NCI-H128 (cell line): ENCODE measurements around the gene LAMB4.

Experiments used
- DNase-seq: peaks from one replicate; lab custom pipeline; 2025; ENCODE audit not compliant: unreplicated experiment; lab: John Stamatoyannopoulos, UW

Gene LAMB4, protein sequence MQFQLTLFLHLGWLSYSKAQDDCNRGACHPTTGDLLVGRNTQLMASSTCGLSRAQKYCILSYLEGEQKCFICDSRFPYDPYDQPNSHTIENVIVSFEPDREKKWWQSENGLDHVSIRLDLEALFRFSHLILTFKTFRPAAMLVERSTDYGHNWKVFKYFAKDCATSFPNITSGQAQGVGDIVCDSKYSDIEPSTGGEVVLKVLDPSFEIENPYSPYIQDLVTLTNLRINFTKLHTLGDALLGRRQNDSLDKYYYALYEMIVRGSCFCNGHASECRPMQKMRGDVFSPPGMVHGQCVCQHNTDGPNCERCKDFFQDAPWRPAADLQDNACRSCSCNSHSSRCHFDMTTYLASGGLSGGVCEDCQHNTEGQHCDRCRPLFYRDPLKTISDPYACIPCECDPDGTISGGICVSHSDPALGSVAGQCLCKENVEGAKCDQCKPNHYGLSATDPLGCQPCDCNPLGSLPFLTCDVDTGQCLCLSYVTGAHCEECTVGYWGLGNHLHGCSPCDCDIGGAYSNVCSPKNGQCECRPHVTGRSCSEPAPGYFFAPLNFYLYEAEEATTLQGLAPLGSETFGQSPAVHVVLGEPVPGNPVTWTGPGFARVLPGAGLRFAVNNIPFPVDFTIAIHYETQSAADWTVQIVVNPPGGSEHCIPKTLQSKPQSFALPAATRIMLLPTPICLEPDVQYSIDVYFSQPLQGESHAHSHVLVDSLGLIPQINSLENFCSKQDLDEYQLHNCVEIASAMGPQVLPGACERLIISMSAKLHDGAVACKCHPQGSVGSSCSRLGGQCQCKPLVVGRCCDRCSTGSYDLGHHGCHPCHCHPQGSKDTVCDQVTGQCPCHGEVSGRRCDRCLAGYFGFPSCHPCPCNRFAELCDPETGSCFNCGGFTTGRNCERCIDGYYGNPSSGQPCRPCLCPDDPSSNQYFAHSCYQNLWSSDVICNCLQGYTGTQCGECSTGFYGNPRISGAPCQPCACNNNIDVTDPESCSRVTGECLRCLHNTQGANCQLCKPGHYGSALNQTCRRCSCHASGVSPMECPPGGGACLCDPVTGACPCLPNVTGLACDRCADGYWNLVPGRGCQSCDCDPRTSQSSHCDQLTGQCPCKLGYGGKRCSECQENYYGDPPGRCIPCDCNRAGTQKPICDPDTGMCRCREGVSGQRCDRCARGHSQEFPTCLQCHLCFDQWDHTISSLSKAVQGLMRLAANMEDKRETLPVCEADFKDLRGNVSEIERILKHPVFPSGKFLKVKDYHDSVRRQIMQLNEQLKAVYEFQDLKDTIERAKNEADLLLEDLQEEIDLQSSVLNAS (N-terminal part only)

DNA sequence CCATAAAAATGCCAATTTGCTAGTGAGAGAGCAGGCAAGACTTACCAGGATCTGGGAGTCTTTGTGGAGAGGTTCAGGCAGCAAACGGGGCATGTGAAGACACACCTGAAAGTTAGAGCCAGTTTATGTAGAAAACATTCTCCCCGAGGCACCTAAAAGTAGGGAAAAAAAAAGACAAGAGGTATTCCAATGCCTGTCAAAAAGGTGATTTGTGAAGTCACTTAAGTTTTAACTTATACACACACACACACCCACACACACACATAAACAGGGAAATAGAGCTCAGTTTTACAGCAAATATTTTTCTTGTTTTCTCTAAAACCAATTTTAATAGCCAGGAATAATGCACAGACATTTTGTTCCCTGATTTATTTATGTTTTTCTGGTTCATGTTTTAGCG, at the start of gene LAMB4:
TSS of gene LAMB4 (minus strand) at position 101 of the 400 bp plus-strand sequence. CDS start 7,197 bp downstream, outside the sequence.
- no peak for DNase-seq

DNA sequence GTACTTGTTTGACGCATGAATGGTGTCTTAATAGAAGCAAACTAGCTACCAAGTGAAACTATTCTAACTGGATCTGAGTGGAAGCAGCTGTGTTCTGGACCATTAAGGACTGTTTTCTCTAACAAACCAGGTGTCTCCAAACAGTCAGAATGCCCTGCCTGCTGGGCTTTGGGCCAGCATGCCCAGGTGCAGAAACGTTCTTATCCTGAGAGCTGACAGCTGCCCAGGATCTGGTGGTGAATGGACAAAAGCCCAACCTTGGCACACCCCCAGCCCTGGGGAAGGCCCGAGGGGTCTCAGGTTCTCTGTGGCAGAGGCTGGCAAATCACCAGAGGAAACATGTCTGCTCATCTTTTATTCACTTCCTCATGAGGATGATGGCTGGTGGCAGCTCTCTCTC, 48.2 kb upstream of the LAMB4 start:
- DNase-seq = peak; percentile 97

DNA sequence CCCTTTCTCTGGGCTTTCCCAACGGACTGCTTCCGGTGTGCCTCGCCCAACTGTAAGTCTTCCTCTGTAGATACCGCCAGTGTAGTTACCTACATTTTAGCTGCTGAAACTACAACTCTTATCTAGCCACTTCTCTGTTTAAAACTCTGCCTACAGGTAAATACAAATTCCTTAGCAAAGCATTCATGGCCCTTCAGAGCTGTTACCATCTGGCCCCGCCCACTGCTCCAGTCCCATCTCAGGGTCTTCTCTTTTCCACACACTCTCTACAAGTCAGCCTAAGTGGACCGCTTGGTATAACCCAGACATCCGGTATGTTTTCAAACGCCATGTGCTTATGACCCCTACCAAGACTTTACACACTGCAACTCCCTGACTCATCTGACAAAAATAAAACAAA, 41.0 kb upstream of the LAMB4 start:
- no peak for DNase-seq

DNA sequence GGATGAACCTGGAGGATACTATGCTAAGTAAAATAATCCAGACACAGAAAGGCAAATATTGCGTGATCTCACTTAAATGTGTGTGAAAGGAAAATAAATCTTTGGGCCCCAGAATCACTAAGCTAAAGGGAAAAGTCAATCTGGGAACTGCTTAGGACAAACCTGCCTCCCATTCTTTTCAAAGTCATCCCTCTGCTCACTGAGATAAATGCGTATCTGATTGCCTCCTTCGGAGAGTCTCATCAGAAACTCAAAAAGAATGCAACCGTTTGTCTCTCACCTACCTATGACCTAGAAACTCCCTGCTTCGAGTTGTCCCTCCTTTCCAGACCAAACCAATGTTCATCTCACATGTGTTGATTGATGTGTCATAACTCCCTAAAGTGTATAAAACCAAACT, 40.1 kb upstream of the LAMB4 start:
- no peak for DNase-seq

DNA sequence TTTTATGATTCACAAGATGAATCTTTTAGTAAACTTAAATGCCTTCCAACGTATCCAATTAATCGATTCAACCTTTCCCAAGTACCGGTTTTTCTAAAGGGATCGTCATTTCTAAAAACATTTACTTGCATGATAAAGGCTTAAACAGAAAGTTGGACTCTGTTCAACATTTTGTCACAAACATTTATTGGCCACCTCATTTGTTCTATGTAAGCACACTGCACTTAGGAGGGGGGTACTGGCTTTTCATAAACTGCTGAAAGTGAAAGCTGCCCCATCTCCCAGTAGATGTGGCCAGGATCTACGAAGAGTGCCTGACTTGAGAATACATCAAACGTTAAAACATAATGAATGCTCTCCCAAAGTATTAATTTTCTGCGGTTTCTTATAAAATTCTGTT, 37.3 kb upstream of the LAMB4 start:
- no peak for DNase-seq

DNA sequence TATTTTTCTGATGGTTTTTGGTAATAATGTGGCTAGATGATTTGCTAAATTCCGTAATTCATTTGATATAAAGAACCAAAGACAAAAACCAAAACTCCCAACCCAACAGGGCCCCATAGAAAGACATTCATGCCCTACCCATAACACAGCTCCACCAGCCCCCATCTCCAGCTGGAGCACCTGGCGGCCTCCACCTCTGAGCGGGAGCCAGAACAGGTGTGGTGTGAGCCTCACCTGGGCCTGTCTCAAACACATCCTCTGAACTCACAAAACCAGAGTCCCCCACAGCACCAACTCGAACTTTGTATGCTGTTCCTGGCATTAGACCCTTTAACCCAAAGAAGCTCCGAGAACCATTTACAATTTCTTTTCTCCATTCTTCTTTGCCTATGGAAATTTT, 36.5 kb upstream of the LAMB4 start:
- no peak for DNase-seq

DNA sequence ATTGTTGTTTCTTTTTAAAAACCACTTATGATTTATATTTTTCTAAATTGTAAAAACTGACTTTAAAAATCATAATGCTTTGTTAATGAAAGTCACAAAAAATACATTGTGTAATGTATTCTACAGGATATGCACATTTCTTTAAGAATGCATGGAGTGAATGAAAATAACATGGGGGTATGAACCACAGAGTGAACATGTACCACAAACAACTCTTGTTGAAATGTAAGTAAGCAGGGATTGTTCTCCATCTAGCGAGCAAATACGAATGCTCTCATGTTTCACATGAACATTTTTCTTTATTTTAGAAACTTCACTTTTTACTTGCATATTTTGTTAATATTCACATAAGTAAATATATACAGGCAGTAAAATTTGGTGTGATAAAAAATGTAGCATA, 35.6 kb upstream of the LAMB4 start:
- no peak for DNase-seq

DNA sequence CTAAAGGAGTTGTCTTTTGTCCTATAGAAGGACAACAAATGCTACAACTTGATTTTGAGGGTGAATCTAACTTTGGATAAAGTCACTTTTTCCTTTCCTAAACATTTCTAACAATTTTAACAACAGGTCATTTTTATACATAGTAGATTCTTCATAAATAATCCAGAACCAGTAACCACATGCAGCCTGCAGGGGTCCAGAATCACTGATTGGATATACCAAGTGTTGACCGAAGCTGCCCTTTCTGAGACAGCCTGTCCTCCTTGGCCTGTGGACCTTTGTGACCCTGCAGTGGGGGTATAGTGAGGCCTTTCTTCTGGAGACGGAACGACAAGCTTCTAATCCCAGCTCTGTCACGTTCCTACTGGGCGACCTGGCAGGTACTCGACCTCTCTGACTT, 34.8 kb upstream of the LAMB4 start:
- no peak for DNase-seq

DNA sequence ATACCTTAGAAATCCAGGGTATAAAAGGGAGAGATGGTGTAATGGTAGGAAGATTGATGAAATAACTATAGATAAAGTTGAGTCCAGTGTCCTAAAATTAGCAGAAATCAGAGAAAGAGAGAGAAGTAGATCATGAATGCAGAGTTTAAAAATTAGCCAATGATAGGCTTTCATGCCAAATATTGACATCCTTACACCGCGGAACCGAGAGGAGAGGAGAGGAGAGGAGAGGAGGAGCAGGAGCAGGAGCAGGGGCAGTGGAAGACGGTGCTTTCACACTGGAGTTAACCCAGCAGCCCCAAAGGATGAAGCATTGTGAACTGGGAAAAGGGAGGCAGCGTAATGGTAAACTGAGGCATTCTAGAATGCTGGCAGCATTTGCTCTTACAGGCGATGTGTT, 34.2 kb upstream of the LAMB4 start:
- DNase-seq = no peak

DNA sequence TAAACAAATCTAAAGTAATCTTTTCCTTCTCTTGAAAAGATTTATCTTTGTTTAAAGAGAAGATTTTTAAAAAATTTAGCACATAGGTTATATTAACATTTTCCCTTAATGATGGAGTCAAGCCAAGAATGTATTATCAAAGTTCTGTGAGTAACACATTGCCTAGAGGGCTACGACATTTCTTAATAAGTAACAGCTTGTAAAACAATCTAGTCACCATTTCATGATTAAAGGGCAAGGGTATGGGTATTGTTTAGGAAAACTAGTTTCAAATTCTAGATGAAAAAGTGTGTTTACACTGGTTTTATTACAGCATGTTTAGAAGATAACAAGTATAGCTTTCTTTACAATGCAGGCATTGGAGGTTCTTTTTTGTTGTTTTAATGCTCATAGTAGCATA, 28.6 kb upstream of the LAMB4 start:
- no peak for DNase-seq

DNA sequence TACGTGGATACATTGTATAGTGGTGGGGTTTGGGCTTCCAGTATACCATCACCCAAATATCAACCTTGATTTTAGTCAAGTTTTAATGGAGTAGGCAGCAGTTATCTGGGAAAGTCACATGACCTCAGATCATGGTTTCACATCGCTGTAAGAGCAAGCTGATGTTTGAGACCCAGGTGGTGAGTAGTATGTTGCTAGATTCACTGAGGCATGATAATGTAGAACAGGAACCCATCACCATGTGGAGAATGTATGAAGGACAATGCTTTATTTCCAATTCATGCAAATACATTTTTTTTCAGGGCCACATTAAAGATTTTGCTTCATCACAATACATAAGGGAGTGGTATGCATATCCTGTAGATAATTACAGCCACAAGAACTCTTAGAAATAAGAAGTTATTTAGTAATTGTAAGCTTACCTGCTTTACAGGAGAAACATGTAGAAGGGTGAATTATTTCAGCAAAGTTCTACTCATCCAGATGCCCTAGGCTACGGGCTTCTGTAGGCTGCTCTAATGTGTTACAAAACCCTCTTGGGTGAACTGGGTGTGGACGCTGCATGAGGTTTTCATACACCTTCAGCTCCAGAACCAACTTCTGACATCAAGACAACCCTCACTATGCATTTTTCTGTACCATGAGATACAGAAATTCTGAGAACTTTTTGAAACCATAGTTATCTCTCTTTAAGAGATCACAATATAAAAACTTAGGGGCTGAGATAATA, 27.6 kb upstream of the LAMB4 start:
- no peak for DNase-seq

DNA sequence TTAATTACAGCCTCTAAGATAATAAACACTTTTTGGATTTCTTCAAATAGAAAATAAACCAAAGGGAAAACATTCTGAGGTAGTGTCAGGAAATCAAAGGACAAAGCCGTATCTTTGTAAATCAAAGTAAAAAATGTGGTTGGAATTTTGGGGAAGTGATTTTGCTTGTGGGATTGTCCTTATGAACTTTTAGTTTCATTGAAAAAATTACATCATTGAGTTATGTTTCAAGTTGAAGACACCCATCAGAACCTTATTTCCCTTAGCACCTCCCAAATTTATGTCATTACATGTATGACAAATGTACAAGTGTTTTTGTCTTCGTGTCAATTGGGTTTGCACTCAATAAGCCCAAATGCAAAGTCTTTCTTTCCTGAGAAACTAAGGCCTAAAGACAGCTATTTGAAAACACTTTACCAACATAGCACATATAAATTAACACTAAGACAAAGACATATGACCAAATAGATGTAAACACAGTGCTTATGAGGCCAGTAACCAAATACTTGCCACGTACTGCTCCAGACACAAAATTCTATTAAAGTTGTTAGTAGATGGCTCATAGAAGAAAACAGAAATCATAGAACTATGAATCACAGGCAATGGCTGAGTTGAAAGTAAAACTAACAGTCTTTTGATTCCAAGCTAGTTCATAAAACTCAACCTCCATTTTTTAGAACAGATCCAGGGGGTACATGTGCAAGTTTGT, 26.9 kb upstream of the LAMB4 start:
- no peak for DNase-seq

DNA sequence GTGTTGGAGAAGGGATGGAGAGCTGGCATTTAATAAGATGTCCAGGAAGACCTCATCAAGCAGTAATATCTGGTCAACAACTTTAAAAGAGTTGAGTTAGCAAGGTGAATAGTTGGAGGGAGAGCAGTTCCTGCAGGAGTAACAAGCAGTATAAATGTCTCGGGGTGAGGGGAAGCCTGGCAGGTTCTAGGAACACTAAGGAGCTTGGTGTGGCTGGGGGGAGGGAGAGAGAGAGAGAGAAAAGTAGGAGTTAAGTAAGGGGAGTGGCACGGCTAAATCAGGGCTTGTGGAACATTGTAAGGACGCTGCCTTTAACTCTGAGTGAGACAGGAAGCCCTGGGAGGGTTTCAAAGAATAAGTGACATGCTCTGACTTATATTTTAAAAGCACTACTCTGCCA, 22.0 kb upstream of the LAMB4 start:
- DNase-seq = no peak

DNA sequence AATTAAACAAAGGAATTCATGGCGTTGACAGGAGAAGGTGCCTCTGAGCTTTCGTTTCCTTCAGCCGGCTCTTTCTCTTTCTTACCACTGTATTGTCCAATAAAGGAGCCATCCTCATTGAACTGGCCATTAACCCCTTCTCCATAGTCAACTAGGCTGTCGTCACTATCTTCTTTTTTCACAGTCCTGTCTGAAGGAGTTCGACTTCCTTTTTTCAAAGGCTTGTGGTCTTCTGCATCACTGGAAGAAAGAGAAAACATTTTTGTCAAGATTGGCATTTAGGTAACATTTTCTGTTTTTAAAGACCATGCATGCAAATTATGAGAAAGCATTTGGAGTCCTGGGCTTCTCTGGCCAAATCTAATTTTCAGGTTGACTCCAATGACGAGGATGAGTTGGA, 19.7 kb upstream of the LAMB4 start:
- DNase-seq = no peak

DNA sequence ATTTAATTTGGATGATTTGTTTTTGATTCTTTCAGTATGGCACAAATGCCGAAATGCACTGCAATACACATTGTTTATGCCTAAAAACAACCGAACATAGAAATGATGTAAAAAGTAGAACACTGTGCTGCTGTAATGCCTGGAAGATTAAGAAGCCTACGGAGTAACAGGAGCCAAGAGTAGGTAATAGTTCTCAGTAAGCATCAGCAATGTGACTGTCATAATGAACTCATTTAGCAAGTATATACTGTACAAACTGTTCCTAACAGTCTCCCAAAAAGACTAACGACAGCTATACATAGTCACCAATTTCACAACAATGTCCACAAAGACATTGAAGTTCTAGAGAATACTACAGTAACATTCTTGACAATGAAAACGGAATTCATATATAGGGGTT, 19.0 kb upstream of the LAMB4 start:
- no peak for DNase-seq

DNA sequence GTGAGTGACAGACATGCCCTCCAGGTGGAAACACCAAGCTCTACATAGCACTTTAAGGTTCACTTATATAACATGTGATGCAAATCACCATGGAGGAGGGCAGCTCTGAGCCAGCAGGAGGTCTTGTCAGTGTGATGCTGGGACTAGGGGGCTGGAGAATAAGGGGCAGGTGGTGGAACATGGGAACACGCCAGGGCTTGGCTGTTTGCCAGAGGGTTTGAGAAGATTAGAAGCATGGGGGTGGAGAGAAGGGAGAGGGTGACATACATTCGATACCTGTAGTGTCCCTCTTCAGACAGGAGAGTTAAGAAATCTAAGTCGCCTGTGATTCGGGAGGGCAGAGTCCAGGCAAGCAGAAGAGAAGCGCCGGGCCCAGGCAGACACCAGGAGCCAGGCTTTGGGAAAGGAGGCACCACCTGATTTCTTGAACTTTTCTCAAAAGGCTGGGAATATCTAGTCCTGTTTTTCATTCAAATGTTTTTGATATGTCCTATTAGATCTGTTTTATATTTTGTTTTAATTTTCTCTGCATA, 16.9 kb upstream of the LAMB4 start:
- DNase-seq = peak; percentile 91

DNA sequence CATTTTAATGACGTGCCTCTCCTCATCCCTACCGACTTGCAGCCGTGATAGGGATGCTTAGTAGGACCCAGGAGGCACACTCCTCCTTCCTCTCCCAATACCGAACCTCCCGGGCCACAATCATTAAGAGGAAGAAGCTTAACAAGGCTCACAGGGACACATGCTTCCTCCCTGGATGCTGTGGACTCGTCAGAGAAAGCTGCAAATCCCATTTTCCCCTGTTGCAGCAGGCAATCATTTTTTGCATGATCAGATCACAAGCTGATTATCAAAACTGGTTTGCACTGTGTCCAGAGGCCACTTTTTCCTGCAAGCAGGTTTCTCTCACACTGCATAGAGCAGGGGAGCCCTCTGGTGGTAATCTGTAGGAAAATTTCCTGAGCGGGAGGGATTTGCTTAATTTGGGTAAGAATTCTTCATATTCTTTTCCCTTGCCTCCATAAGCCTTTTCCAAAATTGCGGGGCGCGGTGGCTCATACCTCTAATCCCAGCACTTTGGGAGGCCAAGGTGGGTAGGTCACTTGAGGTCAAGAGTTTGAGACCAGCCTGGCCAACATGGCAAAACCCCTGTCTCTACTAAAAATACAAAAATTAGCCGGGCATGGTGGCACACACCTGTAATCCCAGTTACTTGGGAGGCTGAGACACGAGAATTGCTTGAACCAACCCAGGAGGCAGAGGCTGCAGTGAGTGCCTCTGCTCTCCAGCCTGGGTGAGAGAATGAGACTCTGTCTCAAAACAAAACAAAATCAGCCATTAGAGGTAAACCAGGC, 16.1 kb upstream of the LAMB4 start:
- peak; percentile 5 for DNase-seq

DNA sequence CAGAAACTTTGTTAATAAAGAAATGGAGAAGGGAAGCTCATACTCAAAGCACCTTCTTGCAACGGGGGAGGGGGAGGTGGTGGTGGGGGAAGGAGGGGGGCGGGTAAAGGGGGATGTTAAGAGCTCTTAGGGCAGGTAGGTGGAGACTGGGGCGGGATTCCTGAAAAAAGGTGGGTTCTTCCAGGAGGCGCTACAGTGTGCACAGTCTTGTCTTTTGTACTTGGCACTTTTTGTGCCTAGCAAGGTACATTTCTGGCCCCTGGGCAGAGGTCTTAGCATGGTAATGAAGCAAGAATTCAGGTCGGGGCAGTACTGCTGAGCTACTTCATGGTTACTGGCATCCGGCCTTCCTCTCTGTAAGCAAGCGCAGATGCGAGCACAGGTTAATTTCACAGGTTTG, 15.2 kb upstream of the LAMB4 start:
- no peak for DNase-seq

DNA sequence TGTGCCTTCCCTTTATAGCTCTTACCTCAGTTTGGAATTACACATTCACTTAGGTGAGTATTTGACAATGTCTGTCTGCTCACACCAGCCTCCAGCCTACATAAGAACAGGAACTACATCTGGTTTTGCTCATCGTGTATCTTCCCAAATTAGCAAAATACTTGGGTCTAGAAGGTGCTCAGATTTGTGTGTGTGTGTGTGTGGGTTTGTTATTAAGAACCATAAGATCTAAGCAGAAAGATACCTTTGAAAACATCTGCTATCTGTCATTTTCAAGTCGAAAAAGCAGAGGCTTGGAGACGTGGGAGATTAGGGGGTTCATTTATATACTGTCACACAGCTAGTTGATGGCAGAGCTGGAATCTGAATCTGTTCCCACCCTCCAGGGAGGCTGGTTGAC, 14.8 kb upstream of the LAMB4 start:
- no peak for DNase-seq
